Neutrophil (primary cell): ENCODE measurements around the gene ADGRD1.

Experiments used
- H3K27ac ChIP-seq: fragments of 200-600 bp; sonication (generic); 2 replicates; pipeline ENCODE4 v1.5.1; 2016; ENCODE audit warnings: mild to moderate bottlenecking, moderate library complexity
- H3K27me3 ChIP-seq: fragments of 200-600 bp; sonication (generic); 2 replicates; pipeline ENCODE4 v1.6.0; 2016; ENCODE audit warnings: mild to moderate bottlenecking
- H3K36me3 ChIP-seq: fragments of 200-600 bp; sonication (generic); 2 replicates; pipeline ENCODE4 v1.5.1; 2017
- H3K4me1 ChIP-seq, 2 experiments: fragments of 200-600 bp in 1 of 2; sonication (generic) in 1 of 2; 1 replicate in 1 of 2; 2 replicates in 1 of 2; pipeline versions ENCODE4 v1.5.1 to v1.6.1; 2013 to 2016; ENCODE audit warnings: low read depth in 1 of 2, low read length in 1 of 2, mild to moderate bottlenecking in 1 of 2, moderate library complexity in 1 of 2; ENCODE audit not compliant: control insufficient read depth in 1 of 2, insufficient read depth in 1 of 2
- H3K4me3 ChIP-seq, 2 experiments: fragments of 200-600 bp in 1 of 2; sonication (generic) in 1 of 2; 1 replicate in 1 of 2; 2 replicates in 1 of 2; pipeline ENCODE4 v1.5.1; 2013 to 2016; ENCODE audit warnings: low read depth in 1 of 2, low read length in 1 of 2, mild to moderate bottlenecking in 1 of 2, moderate library complexity in 1 of 2
- H3K9me3 ChIP-seq: fragments of 200-600 bp; sonication (generic); 2 replicates; pipeline ENCODE4 v1.5.1; 2016
- TF ChIP-seq, protein P1 (sequence below): fragments of 200-600 bp; sonication (generic); IDR thresholded peaks from 2 replicates; pipeline ENCODE4 v1.5.1; 2016; ENCODE audit warnings: antibody characterized with exemption

ADGRD1 gene

GRCh38 chr12:131139363-131140068 lies 185.8 kb downstream of the ADGRD1 start:
- Histone ChIP-seq H3K4me3 (no peak overlapping the region), H3K27me3 (no peaks in the 10 kb centered on the region), H3K27ac (no peak overlapping the region), H3K4me1 (no peaks in the 10 kb centered on the region), H3K9me3 (no peaks in the 10 kb centered on the region), H3K36me3 (no peaks in the 10 kb centered on the region)
- TF ChIP-seq, protein P1, sequence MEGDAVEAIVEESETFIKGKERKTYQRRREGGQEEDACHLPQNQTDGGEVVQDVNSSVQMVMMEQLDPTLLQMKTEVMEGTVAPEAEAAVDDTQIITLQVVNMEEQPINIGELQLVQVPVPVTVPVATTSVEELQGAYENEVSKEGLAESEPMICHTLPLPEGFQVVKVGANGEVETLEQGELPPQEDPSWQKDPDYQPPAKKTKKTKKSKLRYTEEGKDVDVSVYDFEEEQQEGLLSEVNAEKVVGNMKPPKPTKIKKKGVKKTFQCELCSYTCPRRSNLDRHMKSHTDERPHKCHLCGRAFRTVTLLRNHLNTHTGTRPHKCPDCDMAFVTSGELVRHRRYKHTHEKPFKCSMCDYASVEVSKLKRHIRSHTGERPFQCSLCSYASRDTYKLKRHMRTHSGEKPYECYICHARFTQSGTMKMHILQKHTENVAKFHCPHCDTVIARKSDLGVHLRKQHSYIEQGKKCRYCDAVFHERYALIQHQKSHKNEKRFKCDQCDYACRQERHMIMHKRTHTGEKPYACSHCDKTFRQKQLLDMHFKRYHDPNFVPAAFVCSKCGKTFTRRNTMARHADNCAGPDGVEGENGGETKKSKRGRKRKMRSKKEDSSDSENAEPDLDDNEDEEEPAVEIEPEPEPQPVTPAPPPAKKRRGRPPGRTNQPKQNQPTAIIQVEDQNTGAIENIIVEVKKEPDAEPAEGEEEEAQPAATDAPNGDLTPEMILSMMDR, result no peak

DNA sequence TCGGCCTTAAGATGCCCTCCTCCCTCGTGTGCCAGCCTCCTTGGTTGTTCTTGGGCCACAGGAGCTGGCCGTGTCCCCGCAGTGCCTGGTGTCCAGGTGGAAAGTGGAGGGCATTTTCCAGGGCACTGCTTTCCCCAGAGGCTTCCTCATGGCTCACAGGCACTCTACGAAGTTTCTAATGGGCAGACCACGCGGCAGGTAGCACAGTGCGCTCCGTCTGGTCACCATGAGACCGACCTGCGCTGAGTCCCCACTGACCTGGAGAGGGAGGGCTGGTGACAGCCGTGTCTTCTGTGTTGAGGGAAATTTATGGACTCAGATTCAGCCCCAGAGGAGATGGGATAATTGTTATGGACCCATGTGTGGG lies 186.3 kb downstream of the ADGRD1 start:
- no peak overlapping the region for H3K27ac ChIP-seq

GRCh38 chr12:131140697-131141096 lies 187.0 kb downstream of the ADGRD1 start:
- Histone ChIP-seq H3K27me3 (no peaks in the 10 kb centered on the region), H3K4me3 (no peak overlapping the region), H3K36me3 (no peaks in the 10 kb centered on the region), H3K4me1 (no peaks in the 10 kb centered on the region), H3K9me3 (no peaks in the 10 kb centered on the region), H3K27ac (no peak overlapping the region)
- TF ChIP-seq, protein P1, result no peak

More for the DNA sequence above, 186.3 kb downstream of the ADGRD1 start:
- H3K36me3 ChIP-seq, result no peaks in the 10 kb centered on the region
- H3K9me3 ChIP-seq, result no peaks in the 10 kb centered on the region
- no peak overlapping the region for H3K4me3 ChIP-seq
- no peaks in the 10 kb centered on the region for H3K4me1 ChIP-seq
- no peaks in the 10 kb centered on the region for H3K27me3 ChIP-seq
- TF ChIP-seq, protein P1, result no peak

- TF ChIP-seq, protein P1, result no peak
Measured at GRCh38 chr12:131141514-131141913, 187.8 kb downstream of the ADGRD1 start.

DNA sequence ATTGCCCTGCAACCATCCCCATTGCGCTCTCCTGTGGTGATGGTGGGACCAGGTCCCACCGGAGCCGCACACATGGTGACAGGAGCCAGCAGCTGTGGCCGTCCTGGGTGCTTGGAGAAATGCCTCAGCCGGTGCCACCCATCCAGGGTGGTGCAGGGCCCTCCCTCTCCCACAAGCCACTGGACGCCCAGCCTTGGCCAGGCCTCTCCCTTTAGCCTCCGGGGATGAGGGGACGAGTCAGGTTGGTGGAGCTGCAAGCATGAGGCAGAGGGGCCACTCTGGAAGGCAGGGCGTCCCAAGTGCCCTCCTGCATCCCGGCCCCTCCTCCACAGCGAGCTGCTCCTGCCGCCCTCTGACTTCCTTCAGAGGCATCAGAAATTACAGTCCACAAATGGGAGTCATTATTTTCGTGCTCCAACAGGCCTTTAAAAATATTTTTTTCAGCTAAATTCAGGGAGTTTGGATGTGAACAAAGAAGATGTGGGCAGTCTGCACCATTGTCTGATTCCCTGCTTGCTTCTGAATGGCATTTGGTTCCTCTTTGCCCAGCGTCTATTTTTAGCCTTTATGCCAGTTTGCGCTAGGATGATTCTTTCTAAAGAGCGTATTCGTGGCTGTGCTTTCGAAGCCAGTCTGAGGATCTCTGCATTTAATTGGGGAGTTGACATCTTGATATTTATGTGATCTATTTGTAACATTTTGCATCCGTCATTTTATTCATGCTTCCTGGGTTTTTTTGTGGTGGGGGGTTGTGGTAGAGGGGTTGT lies 189.4 kb downstream of the ADGRD1 start:
- no peaks in the 10 kb centered on the region for H3K36me3 ChIP-seq
- no peaks in the 10 kb centered on the region for H3K9me3 ChIP-seq
- no peaks in the 10 kb centered on the region for H3K4me1 ChIP-seq
- H3K27ac ChIP-seq, result no peak overlapping the region
- TF ChIP-seq, protein P1, result no peak
- H3K4me3 ChIP-seq, result no peak overlapping the region
- H3K27me3 ChIP-seq, result no peaks in the 10 kb centered on the region

More at GRCh38 chr12:131141514-131141913, 187.8 kb downstream of the ADGRD1 start:
- Histone ChIP-seq H3K4me1 (no peaks in the 10 kb centered on the region), H3K36me3 (no peaks in the 10 kb centered on the region), H3K27ac (no peak overlapping the region), H3K4me3 (no peak overlapping the region), H3K27me3 (no peaks in the 10 kb centered on the region), H3K9me3 (no peaks in the 10 kb centered on the region)
